ENCODE data around the gene CCDC60.

DNA sequence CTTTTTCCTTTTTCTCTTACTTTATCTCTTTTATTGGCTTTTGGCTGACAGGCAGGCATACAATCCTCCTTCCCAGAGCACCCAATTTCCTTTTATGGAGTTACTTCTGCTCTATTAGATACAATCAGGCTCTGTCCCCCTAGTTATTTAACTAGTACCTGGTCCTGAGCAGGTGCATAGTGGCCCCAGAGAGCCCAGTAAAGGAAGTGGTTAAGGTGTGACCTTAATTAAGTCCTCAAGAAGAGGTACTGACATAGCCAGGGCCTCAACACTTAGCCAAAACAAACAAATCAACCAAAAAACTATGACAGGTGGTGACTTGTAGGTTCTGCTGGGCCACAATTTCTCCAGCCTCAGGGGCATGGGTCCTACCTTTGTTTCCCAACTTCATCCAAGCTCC is 82.9 kb downstream of the CCDC60 start:
- TF ChIP-seq ZNF598 (CRISPR knock-in tag; IDR thresholded peaks at IDR 0.05; ENCODE audit: borderline replicate concordance) (no peak), MAZ (IDR thresholded peaks at IDR 0.05; ENCODE audit: borderline replicate concordance, low read depth, low read length) (no peak), MAZ (CRISPR knock-in tag; IDR thresholded peaks at IDR 0.05; ENCODE audit: low read depth) (no peak), ZNF607 (CRISPR knock-in tag; IDR thresholded peaks at IDR 0.05; ENCODE audit: borderline replicate concordance) (no peak), ZNF543 (CRISPR knock-in tag; IDR thresholded peaks at IDR 0.05) (no peak), TEAD2 (CRISPR knock-in tag; IDR thresholded peaks at IDR 0.05) (no peak), THAP11 (CRISPR knock-in tag; IDR thresholded peaks at IDR 0.05) (no peak), ZKSCAN1 (IDR thresholded peaks at IDR 0.05; ENCODE audit: low read length) (no peak), THAP9 (CRISPR knock-in tag; IDR thresholded peaks at IDR 0.05; ENCODE audit: borderline replicate concordance) (no peak), HDAC6 (IDR thresholded peaks at IDR 0.05; ENCODE audit: low read depth, low read length) (no peak)
